Measurements from ENCODE around the gene DNAJB11. TPM values are rescaled to one million over a fixed set of nuclear protein-coding genes. Genes with fewer than 3 reads are reported as not detected.

Gene DNAJB11
- total and polyA plus RNA-seq, 2 donors (not counting 1 experiment from before 2014, with no cell fraction given): 17.9 to 27.7 TPM

DNA sequence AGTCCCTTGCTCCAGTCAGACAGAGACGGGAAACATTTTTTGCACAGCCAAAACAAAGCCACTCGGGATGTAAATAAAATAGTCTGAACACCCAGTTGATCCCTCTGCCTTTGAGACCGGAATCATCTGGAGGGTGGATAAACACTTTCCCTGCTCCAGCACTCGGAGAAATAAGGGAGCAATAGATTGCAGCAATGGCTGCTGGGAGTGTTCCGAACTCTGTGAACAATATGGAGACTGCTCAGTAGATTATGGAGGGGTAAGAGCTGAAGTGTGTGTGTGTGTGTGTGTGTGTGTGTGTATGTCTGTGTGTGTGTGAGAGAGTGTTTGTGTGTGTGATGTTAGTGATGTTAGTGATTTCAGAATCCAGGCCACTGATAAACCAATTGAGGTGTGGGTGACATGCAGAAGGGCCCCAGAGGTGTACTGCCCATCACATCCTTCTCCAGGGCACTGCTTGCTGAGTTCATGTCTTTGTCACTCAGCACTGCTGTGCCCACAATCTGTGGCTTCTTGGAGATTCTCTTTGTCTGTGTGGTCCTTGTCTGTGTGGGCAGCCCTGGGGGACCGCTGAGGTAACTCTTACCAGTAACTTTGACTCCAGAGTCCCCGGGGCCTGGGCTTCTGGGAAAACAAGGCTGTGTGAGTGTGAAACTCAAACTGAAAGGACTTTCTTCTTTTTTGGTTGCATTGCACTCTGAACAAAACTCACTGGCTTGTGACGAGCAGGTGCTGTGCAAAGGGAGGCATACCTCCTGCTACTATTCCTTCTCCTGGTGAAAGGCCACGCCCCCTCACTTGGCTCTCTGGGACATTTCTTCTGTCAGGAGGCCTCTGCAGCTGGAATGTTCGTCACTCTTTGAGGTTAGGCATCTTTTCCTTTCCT, 49.3 kb upstream of the DNAJB11 start:
- Histone ChIP-seq H3K9ac (ENCODE audit: low read length) (no peak overlapping the region), H4K20me1 (ENCODE audit: control insufficient read depth, insufficient read depth, low read length, poor library complexity, severe bottlenecking) (no peaks in the 10 kb centered on the region), H2AFZ (ENCODE audit: insufficient read depth, low read depth, low read length, poor library complexity, severe bottlenecking) (no peak overlapping the region), H3K9me3 (ENCODE audit: control extremely low read depth in 1 of 3, control insufficient read depth in 2 of 3, insufficient read depth in 1 of 3, low read length in 2 of 3) (peaks cover 0 to 8% (median 0%) of the 10 kb centered on the region in 3 donors), H3K27me3 (replicated peaks in 1 of 4; ENCODE audit: control extremely low read depth in 1 of 4, control insufficient read depth in 3 of 4, insufficient read depth in 4 of 4, low read length in 3 of 4) (peaks cover 0 to 4% (median 0%) of the 10 kb centered on the region in 4 experiments), H3K79me2 (ENCODE audit: control insufficient read depth, insufficient read depth, low read length) (no peaks in the 10 kb centered on the region), H3K4me2 (replicated peaks; ENCODE audit: low read depth, low read length, poor library complexity, severe bottlenecking) (peak overlapping the region; percentile 51), H3K4me1 (ENCODE audit: control insufficient read depth in 2 of 2, insufficient read depth in 2 of 2, low read length in 2 of 2) (peaks cover 52 to 59% of the 10 kb centered on the region in 2 donors), H3K27ac (ENCODE audit: low read length in 2 of 2) (peak overlapping the region; percentile 19 to 64), H3K4me3 (ENCODE audit: control extremely low read depth in 1 of 5, extremely low read depth in 1 of 5, insufficient read depth in 1 of 5, low read depth in 2 of 5, low read length in 4 of 5) (peak overlapping the region in 1 of 5 experiments; percentile 12), H3K36me3 (replicated peaks in 1 of 2; ENCODE audit: control extremely low read depth in 1 of 2, control insufficient read depth in 1 of 2, extremely low read depth in 1 of 2, insufficient read depth in 2 of 2, low read length in 1 of 2) (no peaks in the 10 kb centered on the region)
- 49% methylated on average over 9 of the region's 10 CpGs for WGBS (ENCODE audit: insufficient coverage)
- H3K27me3 Mint-ChIP-seq: peaks cover 3% of the 10 kb centered on the region
- ChIA-PET CTCF (interaction anchor here (0.5 to 5.7 kb wide), 4 partner anchors 18 to 262 kb away, joined by 3 to 56 read pairs (median 5); no protein-coding TSS in a partner anchor), POLR2A (interaction anchor here (0.6 kb wide), 1 partner anchor 262 kb away, joined by 4 read pairs; the partner anchor contains the start of gene EIF4A2)
- H3K4me3 Mint-ChIP-seq: peak overlapping the region; percentile 30
- ATAC-seq (ENCODE audit: low read depth): peak; percentile 39
- intact Hi-C loops (cut with micrococcal nuclease): no loop called here
- TF ChIP-seq, protein P1, sequence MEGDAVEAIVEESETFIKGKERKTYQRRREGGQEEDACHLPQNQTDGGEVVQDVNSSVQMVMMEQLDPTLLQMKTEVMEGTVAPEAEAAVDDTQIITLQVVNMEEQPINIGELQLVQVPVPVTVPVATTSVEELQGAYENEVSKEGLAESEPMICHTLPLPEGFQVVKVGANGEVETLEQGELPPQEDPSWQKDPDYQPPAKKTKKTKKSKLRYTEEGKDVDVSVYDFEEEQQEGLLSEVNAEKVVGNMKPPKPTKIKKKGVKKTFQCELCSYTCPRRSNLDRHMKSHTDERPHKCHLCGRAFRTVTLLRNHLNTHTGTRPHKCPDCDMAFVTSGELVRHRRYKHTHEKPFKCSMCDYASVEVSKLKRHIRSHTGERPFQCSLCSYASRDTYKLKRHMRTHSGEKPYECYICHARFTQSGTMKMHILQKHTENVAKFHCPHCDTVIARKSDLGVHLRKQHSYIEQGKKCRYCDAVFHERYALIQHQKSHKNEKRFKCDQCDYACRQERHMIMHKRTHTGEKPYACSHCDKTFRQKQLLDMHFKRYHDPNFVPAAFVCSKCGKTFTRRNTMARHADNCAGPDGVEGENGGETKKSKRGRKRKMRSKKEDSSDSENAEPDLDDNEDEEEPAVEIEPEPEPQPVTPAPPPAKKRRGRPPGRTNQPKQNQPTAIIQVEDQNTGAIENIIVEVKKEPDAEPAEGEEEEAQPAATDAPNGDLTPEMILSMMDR (IDR thresholded peaks at IDR 0.05): no peak
- no peak for TF ChIP-seq EZH2 (IDR thresholded peaks at IDR 0.05; ENCODE audit: borderline replicate concordance, insufficient read depth, low read depth, low read length, poor library complexity, severe bottlenecking)
- peak; percentile 69 for DNase-seq
- H3K9me3 Mint-ChIP-seq (ENCODE audit: insufficient read depth): peaks cover 2% of the 10 kb centered on the region
- H3K4me1 Mint-ChIP-seq: peaks cover 68% of the 10 kb centered on the region
- peak overlapping the region; percentile 88 for H3K27ac Mint-ChIP-seq

DNA sequence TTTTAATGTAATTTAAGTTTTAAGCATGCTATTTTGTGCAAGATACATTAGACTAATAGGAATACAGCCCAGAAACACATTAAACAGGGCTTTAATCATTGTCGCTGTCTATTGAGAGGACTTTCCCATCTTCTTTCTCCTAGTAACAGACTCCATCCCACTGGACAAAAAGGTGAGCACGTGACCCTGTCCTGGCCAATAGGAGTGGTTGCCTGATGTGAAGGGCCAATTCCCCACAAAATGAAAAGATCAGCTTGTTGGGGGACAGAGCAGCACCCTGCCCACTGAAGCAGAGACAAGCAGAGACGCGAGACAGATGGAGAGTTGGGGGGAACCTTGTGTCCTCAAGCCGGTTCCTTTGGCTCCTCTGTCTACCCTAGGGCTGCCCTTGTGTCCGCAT, 47.5 kb upstream of the DNAJB11 start:
- Histone ChIP-seq H2AFZ (ENCODE audit: insufficient read depth, low read depth, low read length, poor library complexity, severe bottlenecking) (no peak overlapping the region), H3K79me2 (ENCODE audit: control insufficient read depth, insufficient read depth, low read length) (no peaks in the 10 kb centered on the region), H3K9me3 (ENCODE audit: control extremely low read depth in 1 of 3, control insufficient read depth in 2 of 3, insufficient read depth in 1 of 3, low read length in 2 of 3) (peaks cover 0 to 1% (median 0%) of the 10 kb centered on the region in 3 donors), H3K9ac (ENCODE audit: low read length) (no peak overlapping the region), H3K4me3 (ENCODE audit: control extremely low read depth in 1 of 5, extremely low read depth in 1 of 5, insufficient read depth in 1 of 5, low read depth in 2 of 5, low read length in 4 of 5) (no peak overlapping the region), H3K4me1 (ENCODE audit: control insufficient read depth in 2 of 2, insufficient read depth in 2 of 2, low read length in 2 of 2) (peaks cover 62 to 70% of the 10 kb centered on the region in 2 donors), H3K4me2 (replicated peaks; ENCODE audit: low read depth, low read length, poor library complexity, severe bottlenecking) (no peak overlapping the region), H3K27ac (ENCODE audit: low read length in 2 of 2) (no peak overlapping the region), H3K27me3 (replicated peaks in 1 of 4; ENCODE audit: control extremely low read depth in 1 of 4, control insufficient read depth in 3 of 4, insufficient read depth in 4 of 4, low read length in 3 of 4) (peaks cover 0 to 4% (median 1%) of the 10 kb centered on the region in 4 experiments), H3K36me3 (replicated peaks in 1 of 2; ENCODE audit: control extremely low read depth in 1 of 2, control insufficient read depth in 1 of 2, extremely low read depth in 1 of 2, insufficient read depth in 2 of 2, low read length in 1 of 2) (no peaks in the 10 kb centered on the region), H4K20me1 (ENCODE audit: control insufficient read depth, insufficient read depth, low read length, poor library complexity, severe bottlenecking) (no peaks in the 10 kb centered on the region)
- POLR2A ChIA-PET: no interaction called here
- no peak for TF ChIP-seq EZH2 (IDR thresholded peaks at IDR 0.05; ENCODE audit: borderline replicate concordance, insufficient read depth, low read depth, low read length, poor library complexity, severe bottlenecking)
- TF ChIP-seq, protein P1 (IDR thresholded peaks at IDR 0.05): no peak
- Mint-ChIP-seq H3K4me1 (peaks cover 79% of the 10 kb centered on the region), H3K4me3 (no peak overlapping the region), H3K27ac (no peak overlapping the region), H3K9me3 (ENCODE audit: insufficient read depth) (no peaks in the 10 kb centered on the region), H3K27me3 (peaks cover 3% of the 10 kb centered on the region)
- CTCF ChIA-PET: interaction anchor here (1.8 kb wide), 1 partner anchor 17 kb away, joined by 7 read pairs; no protein-coding TSS in a partner anchor
- 96% methylated on average over 5 of the region's 6 CpGs for WGBS (ENCODE audit: insufficient coverage)
- ATAC-seq (ENCODE audit: low read depth) (no peak), DNase-seq (no peak)
- intact Hi-C loops (cut with micrococcal nuclease): no loop called here

Measured in B cell (primary cell).